Panc1 (cell line): Measurements from ENCODE around the gene GUCY1A2. TPM values are rescaled to one million over a fixed set of nuclear protein-coding genes. Genes with fewer than 3 reads are reported as not detected.

Experiments
- ATAC-seq: fragments of 200-7000 bp; cut with Tn5 transposase; 2 replicates; pipeline ENCODE4 v1.9.1; 2020; ENCODE audit warnings: mild to moderate bottlenecking, moderate library complexity
- BruUV-seq: library from RNA; stranded (reverse); fragments of 400-500 nt; replicated peaks from 2 replicates; lab custom pipeline; 2021; lab: Mats Ljungman, UMichigan
- CTCF ChIA-PET: fragments of 300-600 bp; sonication (Branson Sonifier 250); formaldehyde crosslinking; loops from one replicate; lab custom pipeline; 2022; ENCODE audit warnings: antibody characterized with exemption; lab: Charles Lee
- POLR2A ChIA-PET: fragments of 300-600 bp; sonication (Branson Sonifier 250); formaldehyde crosslinking; loops from one replicate; lab custom pipeline; 2022; ENCODE audit warnings: antibody characterized with exemption; lab: Charles Lee
- DNase-seq: peaks from one replicate; pipeline ENCODE4 v3.0.0-alpha.2; 2010; ENCODE audit warnings: low read depth, low spot score
- H3K27ac ChIP-seq: 2 replicates; pipeline ENCODE4 v1.5.1; 2011; ENCODE audit warnings: mild to moderate bottlenecking, low read length, inconsistent platforms
- H3K27me3 ChIP-seq: fragments of 200-500 bp; sonication (Bioruptor generic); 2 replicates; pipeline ENCODE4 v1.6.0; 2014; ENCODE audit warnings: low read length, inconsistent platforms; ENCODE audit not compliant: control insufficient read depth, insufficient read depth
- H3K36me3 ChIP-seq: fragments of 200-500 bp; sonication (Bioruptor generic); 2 replicates; pipeline ENCODE4 v1.5.1; 2014; ENCODE audit warnings: inconsistent platforms, mild to moderate bottlenecking, low read length, moderate library complexity; ENCODE audit not compliant: control insufficient read depth, insufficient read depth
- H3K4me1 ChIP-seq: 2 replicates; pipeline ENCODE4 v1.5.1; 2011; ENCODE audit warnings: inconsistent platforms, mild to moderate bottlenecking, low read length, moderate library complexity; ENCODE audit not compliant: control insufficient read depth, insufficient read depth
- H3K4me3 ChIP-seq, 2 experiments: 2 replicates each; pipeline ENCODE4 v1.5.1; 2011 to 2012; ENCODE audit warnings: low read depth in 2 of 2, low read length in 2 of 2, mild to moderate bottlenecking in 2 of 2, inconsistent platforms in 1 of 2, moderate library complexity in 1 of 2
- H3K9me3 ChIP-seq: fragments of 200-500 bp; sonication (Bioruptor generic); 2 replicates; pipeline ENCODE4 v1.5.1; 2014; ENCODE audit warnings: low read depth, mild to moderate bottlenecking, inconsistent platforms, low read length, moderate library complexity; ENCODE audit not compliant: control insufficient read depth, insufficient read depth
- POLR2AphosphoS5 ChIP-seq: IDR thresholded peaks from 2 replicates; pipeline ENCODE4 v1.6.1; 2012; ENCODE audit warnings: mild to moderate bottlenecking, low read depth, low read length, moderate library complexity
- SIN3A ChIP-seq: IDR thresholded peaks from 2 replicates; pipeline ENCODE4 v1.6.1; 2012; ENCODE audit warnings: low read depth, mild to moderate bottlenecking, low read length, moderate library complexity, borderline replicate concordance; ENCODE audit not compliant: insufficient read depth
- TCF7L2 ChIP-seq: IDR thresholded peaks from 2 replicates; pipeline ENCODE4 v1.6.1; 2011; ENCODE audit warnings: mild to moderate bottlenecking, low read depth, low read length, inconsistent platforms
- in situ Hi-C: cut with HindIII; loops from 2 replicates; pipeline ENCODE4 v1.10.0; 2016; ENCODE audit warnings: low sequenced_read_pairs, low pct_unique_long_range_greater_than_20kb
- intact Hi-C: fragments of 100-400 bp; cut with micrococcal nuclease; formaldehyde crosslinking; loops from one replicate; pipeline ENCODE4 v1.10.0; 2022; ENCODE audit not compliant: unreplicated experiment
- total RNA-seq: library from RNA; stranded (reverse); gene quantifications from one replicate; pipeline ENCODE4 v1.2.1, GENCODE V29; 2021; ENCODE audit not compliant: unreplicated experiment
- TF ChIP-seq, protein P1 (sequence below): fragments of 450-650 bp; IDR thresholded peaks from 2 replicates; pipeline ENCODE4 v1.5.1; 2017; ENCODE audit warnings: mild to moderate bottlenecking
- TF ChIP-seq, protein P2 (sequence below), 2 experiments: IDR thresholded peaks; 2 replicates each; pipeline ENCODE4 v1.6.1; 2011 to 2012; ENCODE audit warnings: low read depth in 2 of 2, control low read depth in 1 of 2, low read length in 1 of 2, mild to moderate bottlenecking in 1 of 2, moderate library complexity in 1 of 2; ENCODE audit not compliant: insufficient read depth in 1 of 2

The GUCY1A2 gene
- total RNA-seq, 1 experiment from 2014 or later, result 1.9 TPM

DNA sequence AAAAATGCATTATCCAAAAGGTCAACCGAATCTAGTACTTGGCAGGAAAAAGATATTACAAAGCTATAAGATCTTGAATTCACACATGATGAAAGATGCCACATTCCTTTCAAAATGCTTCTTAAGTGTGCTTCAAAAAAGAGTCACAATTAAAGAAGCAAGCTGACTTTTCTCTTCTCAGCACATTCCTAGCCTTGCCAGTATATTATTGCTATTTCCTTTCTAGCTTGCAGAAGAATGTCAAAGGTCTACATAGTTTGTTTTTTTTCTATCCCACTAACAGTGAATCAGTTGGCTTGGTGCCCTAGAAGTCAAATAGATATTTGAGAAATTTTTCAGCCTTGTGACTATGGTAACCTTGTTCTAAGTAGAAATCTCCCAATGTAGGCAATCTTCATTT, 56.8 kb downstream of the GUCY1A2 start:
- CTCF ChIA-PET, result interaction anchor here (0.6 kb wide), 1 partner anchor 41 kb away, joined by 3 read pairs; no protein-coding TSS in a partner anchor
- no peak for DNase-seq
- TF ChIP-seq TCF7L2, result no peak
- TF ChIP-seq SIN3A, result no peak
- TF ChIP-seq POLR2AphosphoS5, result no peak
- TF ChIP-seq, protein P1, sequence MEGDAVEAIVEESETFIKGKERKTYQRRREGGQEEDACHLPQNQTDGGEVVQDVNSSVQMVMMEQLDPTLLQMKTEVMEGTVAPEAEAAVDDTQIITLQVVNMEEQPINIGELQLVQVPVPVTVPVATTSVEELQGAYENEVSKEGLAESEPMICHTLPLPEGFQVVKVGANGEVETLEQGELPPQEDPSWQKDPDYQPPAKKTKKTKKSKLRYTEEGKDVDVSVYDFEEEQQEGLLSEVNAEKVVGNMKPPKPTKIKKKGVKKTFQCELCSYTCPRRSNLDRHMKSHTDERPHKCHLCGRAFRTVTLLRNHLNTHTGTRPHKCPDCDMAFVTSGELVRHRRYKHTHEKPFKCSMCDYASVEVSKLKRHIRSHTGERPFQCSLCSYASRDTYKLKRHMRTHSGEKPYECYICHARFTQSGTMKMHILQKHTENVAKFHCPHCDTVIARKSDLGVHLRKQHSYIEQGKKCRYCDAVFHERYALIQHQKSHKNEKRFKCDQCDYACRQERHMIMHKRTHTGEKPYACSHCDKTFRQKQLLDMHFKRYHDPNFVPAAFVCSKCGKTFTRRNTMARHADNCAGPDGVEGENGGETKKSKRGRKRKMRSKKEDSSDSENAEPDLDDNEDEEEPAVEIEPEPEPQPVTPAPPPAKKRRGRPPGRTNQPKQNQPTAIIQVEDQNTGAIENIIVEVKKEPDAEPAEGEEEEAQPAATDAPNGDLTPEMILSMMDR, result no peak
- TF ChIP-seq, protein P2, sequence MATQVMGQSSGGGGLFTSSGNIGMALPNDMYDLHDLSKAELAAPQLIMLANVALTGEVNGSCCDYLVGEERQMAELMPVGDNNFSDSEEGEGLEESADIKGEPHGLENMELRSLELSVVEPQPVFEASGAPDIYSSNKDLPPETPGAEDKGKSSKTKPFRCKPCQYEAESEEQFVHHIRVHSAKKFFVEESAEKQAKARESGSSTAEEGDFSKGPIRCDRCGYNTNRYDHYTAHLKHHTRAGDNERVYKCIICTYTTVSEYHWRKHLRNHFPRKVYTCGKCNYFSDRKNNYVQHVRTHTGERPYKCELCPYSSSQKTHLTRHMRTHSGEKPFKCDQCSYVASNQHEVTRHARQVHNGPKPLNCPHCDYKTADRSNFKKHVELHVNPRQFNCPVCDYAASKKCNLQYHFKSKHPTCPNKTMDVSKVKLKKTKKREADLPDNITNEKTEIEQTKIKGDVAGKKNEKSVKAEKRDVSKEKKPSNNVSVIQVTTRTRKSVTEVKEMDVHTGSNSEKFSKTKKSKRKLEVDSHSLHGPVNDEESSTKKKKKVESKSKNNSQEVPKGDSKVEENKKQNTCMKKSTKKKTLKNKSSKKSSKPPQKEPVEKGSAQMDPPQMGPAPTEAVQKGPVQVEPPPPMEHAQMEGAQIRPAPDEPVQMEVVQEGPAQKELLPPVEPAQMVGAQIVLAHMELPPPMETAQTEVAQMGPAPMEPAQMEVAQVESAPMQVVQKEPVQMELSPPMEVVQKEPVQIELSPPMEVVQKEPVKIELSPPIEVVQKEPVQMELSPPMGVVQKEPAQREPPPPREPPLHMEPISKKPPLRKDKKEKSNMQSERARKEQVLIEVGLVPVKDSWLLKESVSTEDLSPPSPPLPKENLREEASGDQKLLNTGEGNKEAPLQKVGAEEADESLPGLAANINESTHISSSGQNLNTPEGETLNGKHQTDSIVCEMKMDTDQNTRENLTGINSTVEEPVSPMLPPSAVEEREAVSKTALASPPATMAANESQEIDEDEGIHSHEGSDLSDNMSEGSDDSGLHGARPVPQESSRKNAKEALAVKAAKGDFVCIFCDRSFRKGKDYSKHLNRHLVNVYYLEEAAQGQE (IDR thresholded peaks at IDR 0.05; ENCODE audit: insufficient read depth in 1 of 2, low read depth in 2 of 2, low read length in 1 of 2), result no peak
- Histone ChIP-seq H3K27me3 (no peaks in the 10 kb centered on the region), H3K4me1 (no peaks in the 10 kb centered on the region), H3K4me3 (no peak overlapping the region), H3K36me3 (no peaks in the 10 kb centered on the region), H3K27ac (no peak overlapping the region), H3K9me3 (no peaks in the 10 kb centered on the region)
- POLR2A ChIA-PET, result no interaction called here
- in situ Hi-C loops (no loop called here), intact Hi-C loops (no loop called here)
- no peak for ATAC-seq
- BruUV-seq, result no TSS peak

DNA sequence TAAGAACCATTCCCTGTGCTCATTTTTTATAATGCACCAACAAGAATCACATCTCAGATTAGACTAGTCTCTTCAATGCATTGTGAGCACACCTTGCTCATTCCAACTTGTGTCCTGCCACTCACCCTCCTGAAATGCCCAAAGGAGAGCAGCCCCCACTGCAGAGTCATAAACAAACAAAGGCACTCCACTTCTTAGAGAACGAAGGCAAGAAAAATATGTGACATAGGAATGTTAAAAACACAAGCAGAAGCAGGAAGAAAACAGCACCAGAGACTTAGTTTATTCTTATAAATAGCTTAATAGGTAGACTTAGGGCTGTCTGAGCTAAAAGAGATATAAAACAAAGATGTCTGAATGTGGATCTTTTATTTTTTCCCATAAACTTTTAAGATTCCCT, 57.2 kb downstream of the GUCY1A2 start:
- ATAC-seq (no peak), DNase-seq (no peak)
- no peaks in the 10 kb centered on the region for H3K27me3 ChIP-seq
- in situ Hi-C loops, result no loop called here
- no TSS peak for BruUV-seq
- TF ChIP-seq, protein P1, result no peak
- TF ChIP-seq POLR2AphosphoS5, result no peak
- no peaks in the 10 kb centered on the region for H3K36me3 ChIP-seq
- H3K4me1 ChIP-seq, result no peaks in the 10 kb centered on the region
- intact Hi-C loops, result no loop called here
- no peak overlapping the region for H3K27ac ChIP-seq
- ChIA-PET POLR2A (no interaction called here), CTCF (interaction anchor here (0.6 kb wide), 1 partner anchor 41 kb away, joined by 3 read pairs; no protein-coding TSS in a partner anchor)
- H3K9me3 ChIP-seq, result no peaks in the 10 kb centered on the region
- H3K4me3 ChIP-seq, result no peak overlapping the region

DNA sequence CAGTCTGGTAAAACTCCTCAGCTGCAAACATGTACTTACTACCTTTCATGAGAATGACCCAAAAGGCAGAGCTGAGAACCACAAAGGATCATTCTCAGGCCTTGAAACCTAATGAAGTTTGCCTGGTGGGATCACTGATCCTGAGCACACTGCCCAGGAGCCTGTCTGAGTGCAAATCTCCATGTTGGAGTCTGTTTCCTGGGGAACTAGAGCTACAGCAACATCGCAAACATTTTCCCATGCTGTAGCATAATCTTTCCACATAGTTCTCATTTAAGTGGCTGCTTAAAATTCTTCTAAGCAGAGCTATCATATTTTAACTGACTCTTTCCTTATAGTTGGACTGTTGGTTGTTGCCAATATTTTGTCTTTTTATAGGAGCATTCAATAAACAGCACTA, 58.5 kb downstream of the GUCY1A2 start:
- H3K9me3 ChIP-seq, result no peaks in the 10 kb centered on the region
- no peaks in the 10 kb centered on the region for H3K27me3 ChIP-seq
- ChIA-PET CTCF (no interaction called here), POLR2A (no interaction called here)
- intact Hi-C loops, result no loop called here
- H3K36me3 ChIP-seq, result no peaks in the 10 kb centered on the region
- TF ChIP-seq, protein P2 (IDR thresholded peaks at IDR 0.05; ENCODE audit: insufficient read depth in 1 of 2, low read depth in 2 of 2, low read length in 1 of 2), result no peak
- TF ChIP-seq SIN3A (no peak), POLR2AphosphoS5 (no peak), TCF7L2 (no peak)
- TF ChIP-seq, protein P1, result no peak
- no peak for ATAC-seq
- H3K27ac ChIP-seq, result no peak overlapping the region
- no peak for DNase-seq
- in situ Hi-C loops, result no loop called here
- H3K4me3 ChIP-seq, result no peak overlapping the region
- no peaks in the 10 kb centered on the region for H3K4me1 ChIP-seq
- BruUV-seq, result no TSS peak
